GM13976 (cell line): Measurements from ENCODE around the gene SAPCD2.
"Not testable (repeated sequence)": the region's sequence is repeated elsewhere in the genome, so short reads cannot be mapped to it uniquely, and the experiment has no call there.

Source experiments
- DNase-seq: peaks from one replicate; pipeline ENCODE4 v3.0.0; 2012; ENCODE audit warnings: low spot score
- CTCF ChIP-seq: IDR thresholded peaks from 2 replicates; pipeline ENCODE4 v1.5.1; 2012; ENCODE audit warnings: borderline replicate concordance, mild to moderate bottlenecking; ENCODE audit not compliant: insufficient read depth; ENCODE audit errors: extremely low read depth, missing control alignments, control extremely low read depth
- in situ Hi-C: fragments of 300-500 bp; cut with MboI; formaldehyde crosslinking; loops from one replicate; pipeline ENCODE4 v1.12.0; 2022; ENCODE audit warnings: low sequenced_read_pairs, mixed read lengths, inconsistent platforms; ENCODE audit not compliant: unreplicated experiment

Gene SAPCD2

GRCh38 chr9:137037035-137037434 lies 33.3 kb downstream of the SAPCD2 start:
- no peak for DNase-seq
- in situ Hi-C loops, result loop anchor here (10.0 kb wide), 1 partner anchor 262 kb away; no protein-coding TSS in a partner anchor
- TF ChIP-seq CTCF, result no peak

DNA sequence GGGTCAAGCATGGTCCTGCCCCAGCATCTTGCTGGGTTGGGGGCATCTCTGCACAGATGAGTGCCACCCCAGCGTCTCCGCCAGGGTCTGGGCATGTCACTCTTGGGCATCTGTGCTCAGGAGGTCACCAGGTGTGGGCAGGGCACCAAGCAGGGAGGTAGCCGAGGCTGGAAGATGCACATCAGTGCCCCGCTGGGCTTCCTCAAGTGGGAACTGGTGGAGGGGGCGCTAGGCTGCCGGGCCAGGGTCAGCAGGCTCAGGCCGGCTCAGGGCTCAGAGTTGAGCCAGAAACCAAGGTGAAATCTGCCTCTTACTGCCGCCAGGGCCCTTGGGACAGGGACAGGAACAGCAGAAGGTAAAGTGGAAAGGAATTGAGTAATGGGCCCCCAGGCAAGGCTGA lies 34.4 kb downstream of the SAPCD2 start:
- no peak for TF ChIP-seq CTCF
- in situ Hi-C loops, result loop anchor here (10.0 kb wide), 1 partner anchor 261 kb away; no protein-coding TSS in a partner anchor
- DNase-seq, result no peak

DNA sequence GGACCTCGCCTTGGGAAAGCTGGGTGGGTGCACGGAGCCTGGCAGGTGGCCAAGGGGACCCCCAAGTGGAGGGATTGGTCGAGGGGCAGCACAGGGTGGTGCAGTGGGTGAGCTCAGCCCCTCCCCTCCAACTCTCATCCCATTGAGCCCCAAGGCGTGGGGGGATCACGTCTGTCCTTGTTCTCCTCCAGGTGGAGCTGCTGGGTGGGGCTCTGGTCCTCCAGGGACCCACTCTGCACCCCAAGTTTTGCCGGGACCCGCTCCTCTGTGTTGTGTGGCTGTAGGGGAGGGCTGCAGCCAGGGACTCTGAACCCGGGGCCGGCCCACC lies 34.9 kb downstream of the SAPCD2 start:
- TF ChIP-seq CTCF, result no peak
- DNase-seq, result no peak
- in situ Hi-C loops, result loop anchor here (10.0 kb wide), 1 partner anchor 261 kb away; no protein-coding TSS in a partner anchor

DNA sequence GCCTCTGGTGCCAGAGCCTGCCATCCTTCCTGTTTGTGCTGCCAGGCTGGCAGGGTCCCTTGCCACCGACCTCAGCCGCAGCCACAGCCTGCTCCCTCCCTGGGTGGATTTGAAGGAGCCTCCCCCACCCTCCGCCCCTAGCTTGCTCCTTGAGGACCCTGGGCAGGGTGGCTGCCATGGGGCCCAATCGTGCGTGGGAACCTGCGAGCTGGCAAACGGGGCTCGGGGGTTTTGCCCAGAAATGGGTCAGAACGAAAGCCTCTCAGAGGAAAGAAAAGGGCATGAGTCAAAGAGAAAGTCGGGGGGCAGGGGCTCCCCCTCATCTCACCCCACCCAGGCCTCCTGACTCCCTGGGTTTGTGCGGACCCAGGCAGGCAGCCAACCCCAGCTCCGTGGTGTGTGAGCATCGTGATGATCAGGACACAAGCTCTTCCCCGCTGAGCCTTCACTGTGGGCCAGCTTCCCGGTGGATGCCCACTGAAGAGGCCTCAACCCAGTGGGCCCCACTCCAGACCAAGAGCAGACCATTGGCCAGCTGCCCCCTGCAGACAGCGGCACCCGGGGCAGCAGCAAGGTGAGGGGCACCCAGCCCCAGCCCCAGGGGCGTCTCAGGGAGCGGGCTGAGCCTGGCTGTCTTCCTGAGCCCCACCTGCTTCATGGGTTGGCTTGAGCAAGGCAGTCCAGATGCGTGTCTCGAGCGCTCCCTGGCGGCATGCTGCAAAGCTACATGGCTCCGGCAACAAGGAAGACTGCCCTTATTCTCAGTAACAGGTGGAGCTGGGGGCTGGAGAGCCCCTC lies 35.4 kb downstream of the SAPCD2 start:
- in situ Hi-C loops, result loop anchor here (10.0 kb wide), 1 partner anchor 260 kb away; no protein-coding TSS in a partner anchor
- DNase-seq, result peak; percentile 95
- TF ChIP-seq CTCF, result peak; percentile 99

DNA sequence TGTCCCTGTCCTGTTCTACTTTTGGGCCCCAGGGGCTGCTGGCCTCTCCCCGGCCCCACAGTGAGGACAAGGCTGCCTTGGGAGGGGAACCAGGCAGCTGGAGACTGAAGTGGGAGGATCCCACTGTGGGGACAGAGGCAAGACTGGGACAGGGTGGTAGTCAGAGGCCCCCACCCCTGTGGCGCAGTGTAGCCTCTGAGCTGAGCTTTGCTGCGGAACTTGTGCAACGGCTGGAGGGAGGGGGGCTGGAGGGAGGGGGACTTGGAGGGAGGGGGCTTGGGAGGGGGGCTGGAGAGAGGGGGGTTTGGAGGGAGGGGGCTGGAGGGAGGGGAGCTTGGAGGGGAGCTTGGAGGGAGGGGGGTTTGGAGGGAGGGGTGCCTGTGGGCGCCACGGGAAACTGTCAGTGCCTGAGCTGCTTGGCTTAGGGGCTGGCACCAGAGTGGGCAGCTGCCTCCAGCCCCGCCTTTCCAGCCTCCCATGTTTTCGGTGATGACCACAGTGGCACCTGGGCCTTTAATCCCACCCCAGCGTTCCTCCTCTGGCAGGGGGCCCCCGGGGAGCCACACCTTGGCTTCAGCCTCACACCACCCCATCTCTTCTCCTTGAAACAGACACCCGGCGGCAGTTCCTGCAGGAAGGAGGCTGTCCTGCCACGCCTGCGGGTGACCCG lies 36.2 kb downstream of the SAPCD2 start:
- DNase-seq, result no peak
- no peak for TF ChIP-seq CTCF
- in situ Hi-C loops, result loop anchor here (10.0 kb wide), 1 partner anchor 259 kb away; no protein-coding TSS in a partner anchor

DNA sequence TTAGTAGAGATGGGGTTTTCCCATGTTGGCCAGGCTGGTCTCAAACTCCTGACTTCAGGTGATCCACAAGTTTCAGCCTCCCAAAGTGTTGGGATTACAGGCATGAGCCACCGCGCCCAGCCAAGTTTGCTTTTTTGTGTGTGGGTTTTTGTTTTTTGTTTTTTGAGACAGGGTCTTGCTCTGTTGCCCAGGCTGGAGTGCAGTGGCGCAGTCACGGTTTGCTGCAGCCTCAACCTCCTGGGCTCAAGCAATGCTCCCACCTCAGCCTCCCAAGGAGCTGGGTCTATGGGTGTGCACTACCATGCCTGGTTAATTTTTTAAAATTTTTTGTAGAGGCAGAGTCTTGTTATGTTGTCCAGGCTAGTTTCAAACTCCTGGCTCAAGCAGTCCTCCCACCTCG lies 36.9 kb downstream of the SAPCD2 start:
- in situ Hi-C loops, result loop anchor here (10.0 kb wide), 1 partner anchor 259 kb away; no protein-coding TSS in a partner anchor
- DNase-seq, result not testable (repeated sequence)

DNA sequence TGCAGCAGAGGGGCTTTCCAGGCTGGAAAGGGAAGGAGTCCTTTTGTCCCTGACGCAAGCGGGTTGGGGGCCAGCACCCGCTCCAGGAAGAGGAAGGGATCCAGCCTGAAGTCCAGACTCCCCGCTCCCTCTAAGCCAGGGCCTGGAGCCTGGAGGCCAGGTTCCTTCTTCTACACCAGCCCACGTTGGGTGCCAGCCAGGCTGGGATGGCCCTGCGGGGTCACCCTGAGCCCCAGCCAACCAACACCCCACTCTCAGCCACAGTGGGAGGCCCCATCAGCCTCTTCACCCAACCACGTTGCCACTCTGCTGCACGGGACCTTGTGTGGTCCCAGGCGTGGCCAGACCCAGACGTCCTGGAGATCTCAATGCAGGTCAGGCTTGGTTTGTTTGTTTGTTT lies 37.5 kb downstream of the SAPCD2 start:
- no peak for DNase-seq
- in situ Hi-C loops, result loop anchor here (10.0 kb wide), 1 partner anchor 258 kb away; no protein-coding TSS in a partner anchor
- TF ChIP-seq CTCF, result no peak
